T-helper 22 cell (primary cell): ENCODE results near the gene ADAMTS3.

Experiments used
- DNase-seq: peaks from one replicate; pipeline ENCODE4 v3.0.0-alpha.2; 2020; ENCODE audit warnings: low read depth

Gene ADAMTS3

DNA sequence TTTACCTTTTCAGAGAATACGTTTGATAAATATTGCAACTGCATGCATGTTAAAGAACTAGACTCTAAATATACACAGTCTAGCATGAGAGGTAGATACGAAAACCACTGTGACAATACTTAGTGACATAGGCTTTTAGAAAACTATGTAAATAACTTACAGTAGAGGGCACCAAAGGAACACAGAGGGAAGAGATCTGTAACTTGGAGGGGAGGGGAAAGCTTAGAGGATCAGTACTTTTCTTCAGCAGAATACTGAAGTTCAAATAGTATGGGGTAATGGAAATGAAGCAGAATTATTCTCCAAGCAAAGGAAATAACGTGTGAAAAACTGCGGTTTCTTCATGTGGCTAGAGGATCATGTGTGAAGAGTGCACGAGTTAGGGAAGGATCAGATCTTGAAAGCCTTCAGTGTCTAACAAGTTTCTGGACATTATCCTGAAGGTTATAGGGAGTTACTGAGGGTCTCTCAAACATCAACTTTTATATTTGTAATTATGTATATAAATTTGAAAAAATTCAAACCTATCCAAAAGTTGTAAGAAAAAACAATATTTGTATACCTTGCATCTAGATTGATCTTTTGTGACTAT lies 273.0 kb downstream of the ADAMTS3 start:
- no peak for DNase-seq

DNA sequence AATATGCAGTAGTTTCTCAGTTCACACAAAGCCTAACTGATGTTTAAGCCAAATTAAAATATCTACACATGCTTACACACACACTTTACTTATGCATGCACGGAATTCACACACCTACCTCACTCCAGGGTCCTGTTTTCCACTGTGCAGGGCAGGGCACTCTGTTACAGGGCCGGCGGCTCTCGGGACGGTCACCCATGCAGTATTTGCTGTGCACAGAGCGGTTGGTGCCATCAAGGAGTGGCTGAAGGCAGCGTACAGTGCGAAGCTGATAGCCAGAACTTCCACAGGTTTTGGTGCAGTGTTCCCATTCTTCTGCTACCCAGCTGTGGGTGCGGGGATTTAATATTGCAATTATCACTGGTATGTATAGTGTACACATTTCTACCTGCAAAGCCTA lies 278.3 kb downstream of the ADAMTS3 start:
- no peak for DNase-seq

DNA sequence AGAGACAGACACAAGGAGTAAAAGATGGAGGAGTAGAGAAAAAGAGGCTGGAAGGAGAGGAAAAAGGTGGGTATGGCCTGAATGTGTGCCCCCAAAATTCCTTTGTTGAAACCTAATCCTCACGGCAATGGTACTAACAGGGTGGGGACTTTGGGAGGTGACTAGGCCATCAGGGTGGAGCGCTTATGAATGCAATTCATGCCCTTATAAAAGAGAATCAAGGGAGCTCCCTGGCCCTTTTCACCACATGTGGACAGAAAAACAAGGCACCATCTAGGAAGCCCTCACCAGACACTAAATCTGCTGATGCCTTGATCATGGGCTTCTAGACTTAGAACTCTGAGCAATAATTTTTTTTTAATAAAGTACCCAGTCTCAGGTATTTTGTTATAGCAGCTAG lies 282.1 kb downstream of the ADAMTS3 start:
- DNase-seq = no peak

DNA sequence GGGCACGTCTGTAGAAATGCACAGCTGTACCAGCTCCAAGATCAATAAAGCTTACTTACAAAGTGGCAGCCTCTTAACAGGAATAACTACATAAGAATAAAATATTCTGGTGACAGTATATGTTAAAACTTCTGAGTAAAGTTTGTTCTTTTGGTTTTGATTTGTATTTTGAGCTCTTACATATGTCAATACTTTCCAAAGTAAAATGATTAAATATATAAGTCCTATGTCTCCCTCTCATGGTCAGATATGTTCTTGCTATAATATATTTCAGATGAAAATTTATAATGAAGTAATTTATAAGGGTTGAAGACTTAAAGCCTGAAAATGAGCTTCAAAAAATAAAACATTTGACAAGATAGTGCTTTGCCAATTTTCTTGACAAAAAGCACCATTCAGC lies 282.8 kb downstream of the ADAMTS3 start:
- no peak for DNase-seq

DNA sequence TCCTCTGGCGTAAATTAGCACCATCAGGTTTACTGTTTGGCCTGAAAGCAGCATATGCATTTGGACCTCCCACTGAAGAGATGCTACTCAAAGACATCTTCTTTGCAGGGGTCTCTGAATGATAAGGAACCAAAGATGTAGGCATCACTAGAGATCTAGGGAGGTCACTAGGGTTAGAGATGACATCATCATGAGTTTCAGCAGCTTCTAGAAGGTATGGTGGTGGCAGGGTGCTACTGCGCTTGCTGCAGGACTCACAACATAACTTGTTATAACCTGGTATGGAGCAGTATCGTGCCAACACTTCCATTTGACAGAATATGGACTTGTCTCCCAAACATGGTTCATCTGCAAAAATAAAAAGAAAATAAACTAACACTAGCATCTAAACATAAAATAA lies 285.7 kb downstream of the ADAMTS3 start:
- no peak for DNase-seq

DNA sequence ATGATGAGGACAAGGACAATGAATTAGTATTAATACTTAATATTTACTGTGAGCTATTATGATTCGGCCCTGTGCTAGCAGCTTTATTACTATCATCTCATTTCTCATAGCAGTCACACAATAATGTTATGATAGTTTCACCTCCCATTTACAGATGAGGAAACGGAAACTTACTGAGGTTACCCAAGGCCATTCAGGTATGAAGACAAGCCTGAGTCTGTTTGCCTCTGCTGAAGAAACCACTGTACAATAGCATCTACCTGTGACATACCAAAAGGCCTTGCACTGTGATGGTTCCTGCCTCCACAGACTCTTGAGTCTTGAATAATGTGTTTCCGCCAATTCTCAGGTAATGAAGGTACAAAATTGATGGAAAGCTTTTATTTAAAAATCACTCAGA lies 288.8 kb downstream of the ADAMTS3 start:
- DNase-seq = no peak

DNA sequence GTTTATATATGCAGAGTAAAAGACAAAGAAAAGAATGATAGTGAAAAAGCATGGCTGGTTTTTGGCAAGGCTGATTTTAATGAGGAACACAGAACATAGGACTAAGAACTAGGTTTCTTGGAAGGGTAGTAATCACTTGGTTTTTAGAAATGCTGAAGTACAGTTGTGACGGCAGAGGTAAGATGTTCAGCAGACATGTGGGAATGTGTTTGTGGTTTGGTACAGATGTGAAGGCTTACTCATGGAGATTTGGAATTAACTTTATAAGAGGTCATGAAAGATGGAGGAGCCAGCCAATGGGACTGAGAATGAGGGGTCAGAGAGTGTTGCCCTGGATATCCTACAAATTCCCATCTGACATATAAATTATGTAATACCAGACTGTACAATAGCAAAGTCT lies 293.6 kb downstream of the ADAMTS3 start:
- DNase-seq = no peak

DNA sequence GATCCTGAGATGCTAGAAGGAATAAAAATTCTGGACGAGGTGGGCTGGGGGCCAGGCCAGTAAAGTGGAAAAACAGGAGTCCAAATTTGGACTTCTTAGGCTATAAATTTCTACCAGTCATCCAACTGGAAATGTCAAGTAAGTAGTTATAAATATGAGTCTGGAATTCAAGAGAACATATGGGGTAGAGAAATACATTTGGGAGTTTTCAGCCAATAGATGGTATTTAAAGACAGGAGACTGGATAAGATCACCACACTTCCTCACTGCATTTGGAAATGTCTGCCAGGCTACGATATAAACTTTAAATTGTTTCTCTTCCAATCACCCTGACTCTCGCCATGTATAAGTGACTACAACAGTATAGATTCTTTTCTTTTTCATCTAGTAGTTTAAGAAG lies 294.8 kb downstream of the ADAMTS3 start:
- DNase-seq = no peak

DNA sequence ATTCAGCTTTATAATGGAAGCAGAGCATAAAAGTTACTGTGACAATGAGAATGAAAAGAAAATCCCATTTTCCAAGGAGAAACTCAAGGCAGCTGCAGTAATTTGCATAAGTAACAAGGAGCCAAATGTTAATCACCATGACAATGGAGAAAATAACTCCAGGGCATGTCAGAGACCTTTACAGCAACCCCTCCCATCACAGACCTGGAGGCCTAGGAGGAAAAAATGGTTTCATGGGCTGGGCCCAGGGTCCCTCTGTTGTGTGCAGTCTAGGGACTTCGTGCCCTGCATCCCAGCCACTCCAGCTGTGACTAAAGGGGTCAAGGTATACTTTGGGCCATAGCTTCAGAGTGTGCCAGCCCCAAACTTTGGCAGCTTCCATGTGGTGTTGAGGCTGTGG lies 313.8 kb downstream of the ADAMTS3 start:
- DNase-seq = no peak

DNA sequence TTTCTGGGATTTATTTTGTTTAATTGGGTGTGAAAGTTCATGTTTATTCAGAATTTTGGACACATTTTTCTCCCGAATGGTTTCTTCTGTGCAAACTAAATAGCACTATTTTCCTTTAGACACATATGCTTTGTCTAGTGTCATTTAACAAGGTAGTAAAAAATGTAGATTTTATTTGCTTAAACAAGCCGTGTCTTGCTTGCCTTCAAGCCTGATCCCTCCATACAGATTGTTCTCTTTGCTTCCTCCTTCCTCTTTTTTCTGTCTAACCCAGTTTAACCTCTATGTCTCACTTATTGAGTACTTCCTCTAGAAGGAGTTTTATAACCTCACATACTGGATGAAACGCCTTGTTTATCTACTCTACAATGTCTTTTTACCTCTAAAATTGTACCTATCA lies 325.4 kb downstream of the ADAMTS3 start:
- no peak for DNase-seq

DNA sequence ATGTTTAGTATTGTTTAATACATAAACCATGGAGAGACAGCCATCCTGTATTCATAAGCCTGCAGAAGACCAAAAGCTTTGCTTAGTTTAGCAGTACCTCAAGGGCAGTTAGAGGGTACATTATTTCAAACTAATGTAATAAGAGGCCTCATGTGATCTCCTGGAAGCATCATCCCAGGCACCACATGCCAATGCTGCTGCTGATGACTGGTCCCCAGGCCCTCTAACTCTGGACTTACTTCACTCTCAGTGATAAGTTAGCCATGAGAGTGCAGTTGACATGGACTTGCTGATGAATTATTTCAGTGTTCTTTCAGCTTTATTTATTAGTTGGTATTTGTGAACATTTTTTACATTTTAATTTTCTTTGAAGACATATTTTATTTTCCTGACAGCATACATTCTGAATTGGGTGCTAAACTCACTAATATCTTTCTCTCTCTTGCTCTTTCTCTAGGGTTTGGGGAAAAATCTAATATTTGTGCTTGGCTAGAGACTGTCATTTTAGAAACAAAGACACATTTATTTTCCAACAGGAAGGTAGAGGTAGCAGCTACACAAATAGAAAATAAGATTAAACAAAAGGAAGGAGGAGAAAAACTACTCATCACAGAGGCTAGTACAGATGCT lies 329.4 kb downstream of the ADAMTS3 start:
- DNase-seq = no peak
